Astrocyte (in vitro differentiated cells and primary cell): ENCODE measurements around the gene VASP.

Experiments
- EZH2 ChIP-seq: IDR thresholded peaks from 2 replicates; pipeline ENCODE4 v1.6.1; 2012; ENCODE audit warnings: mild to moderate bottlenecking, low read length, inconsistent platforms; ENCODE audit not compliant: insufficient read depth
- TF ChIP-seq, protein P1 (sequence below): IDR thresholded peaks from 2 replicates; pipeline ENCODE4 v1.5.1; 2011; ENCODE audit warnings: low read depth, mild to moderate bottlenecking, inconsistent platforms, low read length, moderate library complexity; ENCODE audit not compliant: insufficient read depth

DNA sequence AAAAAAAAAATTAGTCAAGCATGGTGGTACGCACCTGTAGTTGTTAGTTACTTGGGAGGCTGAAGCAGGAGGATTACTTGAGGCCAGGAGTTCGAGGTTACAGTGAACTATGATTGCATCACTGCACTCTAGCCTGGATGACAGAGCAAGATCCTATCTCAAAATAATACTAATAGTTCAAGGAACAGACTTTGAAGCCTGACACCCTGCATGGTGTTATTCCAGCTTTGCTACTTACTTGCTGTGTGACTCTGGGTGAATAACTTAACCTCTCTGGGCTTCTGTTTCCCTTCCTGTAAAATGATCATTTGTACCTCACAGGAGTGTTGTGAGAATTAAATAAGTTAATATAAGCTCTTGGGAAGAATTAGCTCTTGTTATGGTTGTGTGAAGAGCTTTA is 43.0 kb upstream of the VASP start:
- TF ChIP-seq, protein P1, sequence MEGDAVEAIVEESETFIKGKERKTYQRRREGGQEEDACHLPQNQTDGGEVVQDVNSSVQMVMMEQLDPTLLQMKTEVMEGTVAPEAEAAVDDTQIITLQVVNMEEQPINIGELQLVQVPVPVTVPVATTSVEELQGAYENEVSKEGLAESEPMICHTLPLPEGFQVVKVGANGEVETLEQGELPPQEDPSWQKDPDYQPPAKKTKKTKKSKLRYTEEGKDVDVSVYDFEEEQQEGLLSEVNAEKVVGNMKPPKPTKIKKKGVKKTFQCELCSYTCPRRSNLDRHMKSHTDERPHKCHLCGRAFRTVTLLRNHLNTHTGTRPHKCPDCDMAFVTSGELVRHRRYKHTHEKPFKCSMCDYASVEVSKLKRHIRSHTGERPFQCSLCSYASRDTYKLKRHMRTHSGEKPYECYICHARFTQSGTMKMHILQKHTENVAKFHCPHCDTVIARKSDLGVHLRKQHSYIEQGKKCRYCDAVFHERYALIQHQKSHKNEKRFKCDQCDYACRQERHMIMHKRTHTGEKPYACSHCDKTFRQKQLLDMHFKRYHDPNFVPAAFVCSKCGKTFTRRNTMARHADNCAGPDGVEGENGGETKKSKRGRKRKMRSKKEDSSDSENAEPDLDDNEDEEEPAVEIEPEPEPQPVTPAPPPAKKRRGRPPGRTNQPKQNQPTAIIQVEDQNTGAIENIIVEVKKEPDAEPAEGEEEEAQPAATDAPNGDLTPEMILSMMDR: no peak
- no peak for TF ChIP-seq EZH2
